Heart left ventricle (tissue), 16 donors: ENCODE data around the gene SLC14A1. TPM values are rescaled to one million over a fixed set of nuclear protein-coding genes. Genes with fewer than 3 reads are reported as not detected.
A peak's percentile ranks its signal among the peaks of the same experiment; 100 is the strongest.

Source experiments
- ATAC-seq, 4 donors: fragments of 200-7000 bp; cut with Tn5 transposase; one replicate each; pipeline ENCODE4 v1.9.1; 2020 to 2022; ENCODE audit warnings: moderate library complexity in 4 of 4, mild to moderate bottlenecking in 3 of 4, moderate number of reproducible peaks in 1 of 4
- DNase-seq, 5 donors: peaks; one replicate each; pipeline ENCODE4 v3.0.0-alpha.2; 2020
- H3K27ac ChIP-seq, 12 donors: fragments of 200-600 bp; sonication (generic) in 4 of 12; one replicate each; pipeline versions ENCODE4 v1.5.0 to v1.8.0; 2016 to 2022; ENCODE audit warnings: mild to moderate bottlenecking in 2 of 12
- H3K27me3 ChIP-seq, 9 donors: fragments of 200-600 bp; sonication (generic) in 2 of 9; one replicate each; pipeline versions ENCODE4 v1.5.1 to v1.8.0; 2016 to 2022; ENCODE audit warnings: mild to moderate bottlenecking in 3 of 9
- H3K36me3 ChIP-seq, 9 donors: fragments of 200-600 bp; sonication (generic) in 2 of 9; one replicate each; pipeline versions ENCODE4 v1.5.0 to v1.8.0; 2018 to 2022; ENCODE audit warnings: mild to moderate bottlenecking in 2 of 9
- H3K4me1 ChIP-seq, 12 donors: fragments of 200-600 bp; sonication (generic) in 4 of 12; one replicate each; pipeline versions ENCODE4 v1.5.0 to v1.8.0; 2016 to 2022; ENCODE audit warnings: mild to moderate bottlenecking in 3 of 12
- H3K4me3 ChIP-seq, 12 donors: fragments of 200-600 bp; sonication (generic) in 4 of 12; one replicate each; pipeline versions ENCODE4 v1.5.0 to v1.8.0; 2017 to 2022; ENCODE audit warnings: mild to moderate bottlenecking in 9 of 12, moderate library complexity in 4 of 12
- H3K9me3 ChIP-seq, 12 donors: fragments of 200-600 bp; sonication (generic) in 4 of 12; one replicate each; pipeline versions ENCODE4 v1.5.0 to v1.8.0; 2016 to 2022; ENCODE audit warnings: mild to moderate bottlenecking in 1 of 12
- CTCF ChIP-seq, 12 donors: fragments of 200-600 bp; sonication (generic) in 4 of 12; IDR thresholded peaks; one replicate each; pipeline versions ENCODE4 v1.5.0 to v1.8.0; 2018 to 2022; ENCODE audit warnings: antibody characterized with exemption in 12 of 12, mild to moderate bottlenecking in 5 of 12
- POLR2A ChIP-seq, 2 donors: fragments of 450-650 bp; IDR thresholded peaks; one replicate each; pipeline ENCODE4 v1.6.1; 2017; ENCODE audit warnings: antibody characterized with exemption in 2 of 2, mild to moderate bottlenecking in 2 of 2, moderate library complexity in 2 of 2
- WGBS, 4 donors: extraction: QIAGEN DNeasy Blood & Tissue Kit in 2 of 4; methylation state at CpG; one replicate each; pipeline versions ENCODE4 v1.1.5 to v1.1.7; 2013 to 2018; 5-methylcytosine and 5-hydroxymethylcytosine counted together
- intact Hi-C, 10 donors: fragments of 100-400 bp; cut with DNase I; formaldehyde crosslinking; loops; one replicate each; pipeline versions ENCODE4 v1.11.1 to v1.14.2; 2022
- polyA plus RNA-seq, 2 donors: library from polyadenylated mRNA; stranded (reverse); fragments of 200-250 nt; gene quantifications; one replicate each; pipeline ENCODE4 v1.2.3, GENCODE V29; 2013
- total RNA-seq, 9 donors: library from RNA; depleted of rRNA in 2 of 9; stranded (reverse); fragments of >200 nt in 2 of 9; fragmentation: NEBNext Ultra II Directional in 3 of 9; extraction: Animal tissue kit (Norgen Biotek cat#: 25700) in 3 of 9; gene quantifications; one replicate each; pipeline versions ENCODE4 v1.1.0 to v1.2.4, GENCODE V29; 2016 to 2023
- donor health status: ischemic (EF 13 %, LVEDD 7.1; RV severe dilation, severe dysfunction).
- donor health status: healthy with polysubstance abuse.
- donor health status: DM: no; HTN: yes; CAD: no.
- donor health status: DM: no; HTN: no; CAD: no.
- donor health status: ischemic (EF 25% LVEDD 6.9; RV normal size, moderate dysfunction).
- donor health status: ischemic (EF 25% LVEDD 5.7; RV mildly dilated, moderate dysfunction).
- donor health status: healthy.
- donor health status: DM: yes; HTN: yes; CAD: no.
- donor health status: ischemic (EF 35%, LVEDD 5.7; RV mildly dilated, moderate dysfunction).
- donor health status: nonischemic (EF 11% LVEDD 7.7; RV severe dilation, severe dysfunction).
- donor health status: DM: yes; HTN: yes; CAD: no.
- donor health status: PGD.
- donor health status: ischemic (EF 29% LVEDD 5.4; RV normal size, mild dysfunction).
- donor health status: nonischemic (EF 23%, LVEDD 6.1; RV moderate dilation, normal function).

The SLC14A1 gene
- total and polyA plus RNA-seq, 11 donors, result 7.1 to 50.1 (median 17.1) TPM

DNA sequence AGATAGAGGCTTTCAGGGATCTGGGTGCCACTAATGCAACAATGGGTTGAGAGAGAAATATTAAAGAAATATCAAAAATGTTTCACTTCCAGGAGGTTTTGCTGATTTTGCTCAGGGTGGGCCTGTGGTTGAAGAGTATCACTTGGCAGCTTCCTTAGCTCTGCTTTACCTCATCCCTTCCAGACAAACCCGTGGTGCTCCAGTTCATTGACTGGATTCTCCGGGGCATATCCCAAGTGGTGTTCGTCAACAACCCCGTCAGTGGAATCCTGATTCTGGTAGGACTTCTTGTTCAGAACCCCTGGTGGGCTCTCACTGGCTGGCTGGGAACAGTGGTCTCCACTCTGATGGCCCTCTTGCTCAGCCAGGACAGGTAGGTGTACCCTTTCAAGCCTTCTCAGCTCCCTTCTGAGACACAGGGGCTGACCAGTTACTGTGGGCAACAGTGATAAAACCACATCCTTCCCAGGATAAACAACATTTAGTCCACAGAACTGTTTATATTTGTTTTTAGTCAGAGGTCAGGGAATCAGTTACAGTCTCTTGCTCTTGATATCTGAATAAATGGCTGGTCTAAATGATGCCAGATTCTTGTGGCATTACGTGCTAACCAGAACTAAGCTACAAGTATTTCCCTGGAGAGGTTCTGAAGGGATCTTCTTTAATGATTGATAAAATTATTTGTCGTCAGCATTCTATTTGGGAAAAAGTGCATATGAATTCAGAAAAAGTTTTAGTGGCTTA, 7.0 kb downstream of the SLC14A1 start:
- no peak overlapping the region for H3K27ac ChIP-seq
- peaks cover 0 to 2% (median 0%) of the 10 kb centered on the region in 12 donors for H3K4me1 ChIP-seq
- H3K4me3 ChIP-seq, result no peak overlapping the region
- no peaks in the 10 kb centered on the region for H3K9me3 ChIP-seq
- H3K27me3 ChIP-seq, result no peaks in the 10 kb centered on the region
- DNase-seq, result no peak
- intact Hi-C loops, result no loop called here
- no peak for ATAC-seq
- 63 to 80% (median 69%) methylated on average over 6 of the region's 6 CpGs for WGBS, 4 donors
- no peaks in the 10 kb centered on the region for H3K36me3 ChIP-seq
- no peak for TF ChIP-seq CTCF (IDR thresholded peaks at IDR 0.05)
- no peak for TF ChIP-seq POLR2A (IDR thresholded peaks at IDR 0.05)

DNA sequence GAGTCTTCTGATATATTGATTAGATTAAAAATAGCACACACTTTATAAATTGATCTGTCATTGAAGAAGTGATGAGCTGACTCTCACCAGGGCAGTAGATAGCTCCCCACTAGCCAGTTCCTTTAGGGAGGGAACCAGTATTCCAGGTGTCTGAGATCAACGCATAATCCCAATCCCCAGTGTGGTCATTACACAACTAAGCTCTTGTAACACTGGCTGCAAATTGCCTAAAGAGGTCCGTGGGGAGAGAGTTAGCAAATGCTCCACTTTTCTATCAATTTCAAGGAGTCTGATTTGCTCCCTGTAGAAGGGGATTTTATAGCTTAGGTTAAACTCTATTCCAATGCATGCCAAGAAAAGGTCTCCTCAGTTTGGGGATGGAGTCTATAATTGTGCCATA, 7.7 kb downstream of the SLC14A1 start:
- Histone ChIP-seq H3K9me3 (no peaks in the 10 kb centered on the region), H3K36me3 (no peaks in the 10 kb centered on the region)
- WGBS, 4 donors, result 52 to 87% (median 86%) methylated on average over 2 of the region's 2 CpGs

DNA sequence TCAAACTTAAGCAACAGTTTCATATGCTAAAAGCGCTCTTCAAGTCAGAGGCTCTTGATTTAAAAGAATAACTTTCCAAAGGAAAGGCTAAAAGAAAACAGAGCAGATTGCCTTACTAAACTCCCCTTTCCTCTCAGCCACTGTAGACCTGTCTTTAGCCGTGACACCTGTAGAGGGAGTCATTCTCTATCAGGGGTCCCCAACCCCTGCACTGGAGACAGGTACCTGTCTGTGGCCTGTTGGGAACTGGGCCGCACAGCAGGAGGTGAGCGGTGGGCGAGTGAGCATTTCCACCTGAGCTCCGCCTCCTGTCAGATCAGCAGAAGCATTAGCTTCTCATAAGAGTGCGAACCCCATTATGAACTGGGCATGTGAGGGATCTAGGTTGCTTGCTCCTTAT, 9.6 kb downstream of the SLC14A1 start:
- WGBS, 4 donors, result 81 to 98% (median 95%) methylated on average over 7 of the region's 7 CpGs
- Histone ChIP-seq H3K4me1 (peaks cover 0 to 9% (median 0%) of the 10 kb centered on the region in 12 donors), H3K27ac (no peak overlapping the region), H3K4me3 (no peak overlapping the region), H3K9me3 (no peaks in the 10 kb centered on the region), H3K27me3 (no peaks in the 10 kb centered on the region), H3K36me3 (no peaks in the 10 kb centered on the region)
- DNase-seq (no peak), ATAC-seq (no peak)
- intact Hi-C loops, result no loop called here
- TF ChIP-seq POLR2A (IDR thresholded peaks at IDR 0.05) (no peak), CTCF (IDR thresholded peaks at IDR 0.05) (peak in 1 of 12 donors; percentile 10)

More for the DNA sequence above, 7.7 kb downstream of the SLC14A1 start:
- Histone ChIP-seq H3K27ac (no peak overlapping the region), H3K4me1 (peaks cover 0 to 5% (median 0%) of the 10 kb centered on the region in 12 donors), H3K27me3 (no peaks in the 10 kb centered on the region), H3K4me3 (no peak overlapping the region)
- intact Hi-C loops, result no loop called here
- ATAC-seq, result no peak
- no peak for DNase-seq
- TF ChIP-seq POLR2A (IDR thresholded peaks at IDR 0.05), result no peak
- TF ChIP-seq CTCF (IDR thresholded peaks at IDR 0.05), result no peak

DNA sequence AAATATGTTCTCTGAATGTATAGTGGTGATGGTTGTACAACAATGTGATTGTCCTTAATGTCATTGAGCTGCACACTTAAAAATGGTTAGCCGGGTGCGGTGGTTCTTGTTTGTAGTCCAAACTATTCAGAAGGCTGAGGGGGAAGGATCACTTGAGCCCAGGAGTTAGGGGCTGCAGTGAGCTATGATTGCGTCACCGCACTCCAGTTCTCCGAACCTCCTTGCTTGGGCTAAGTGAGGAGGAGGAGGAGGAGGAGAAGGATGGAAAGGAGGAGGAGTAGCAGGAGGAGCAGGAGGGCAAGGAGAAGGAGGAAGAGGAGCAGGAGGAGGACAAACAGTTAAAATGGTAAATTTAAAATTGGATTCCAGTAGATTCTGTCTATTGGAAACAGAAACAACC, 10.5 kb downstream of the SLC14A1 start:
- no peaks in the 10 kb centered on the region for H3K9me3 ChIP-seq
- intact Hi-C loops, result no loop called here
- ATAC-seq (no peak), DNase-seq (no peak)
- TF ChIP-seq POLR2A (IDR thresholded peaks at IDR 0.05) (no peak), CTCF (IDR thresholded peaks at IDR 0.05) (no peak)
- no peaks in the 10 kb centered on the region for H3K27me3 ChIP-seq
- H3K27ac ChIP-seq, result no peak overlapping the region
- H3K36me3 ChIP-seq, result no peaks in the 10 kb centered on the region
- WGBS, 4 donors, result 96 to 97% (median 97%) methylated on average over 5 of the region's 5 CpGs
- peaks cover 0 to 12% (median 1%) of the 10 kb centered on the region in 12 donors for H3K4me1 ChIP-seq
- H3K4me3 ChIP-seq, result no peak overlapping the region
